ENCODE data around the gene NRCAM. TPM values are rescaled to one million over a fixed set of nuclear protein-coding genes. Genes with fewer than 3 reads are reported as not detected.

Gene NRCAM
- total and polyA plus RNA-seq, 4 donors: 0.17 to 3.2 (median 0.64) TPM

GRCh38 chr7:108225531-108226181 is 230.6 kb downstream of the NRCAM start:
- 69% methylated on average over 2 of the region's 2 CpGs for WGBS
- no peak for TF ChIP-seq HNF4G (IDR thresholded peaks at IDR 0.05)
- TF ChIP-seq RXRA (IDR thresholded peaks at IDR 0.05): no peak
- TF ChIP-seq EGR1 (IDR thresholded peaks at IDR 0.05; ENCODE audit: low read depth in 2 of 2): no peak
- no peak for TF ChIP-seq ATF3 (IDR thresholded peaks at IDR 0.05)
- no peak for TF ChIP-seq RAD21 (IDR thresholded peaks at IDR 0.05)
- no peak for TF ChIP-seq ZBTB33 (IDR thresholded peaks at IDR 0.05)
- no peak for TF ChIP-seq CTCF (IDR thresholded peaks at IDR 0.05; ENCODE audit: low read depth, low read length, missing input control)
- no peak for TF ChIP-seq HNF4A (conservative IDR thresholded peaks at IDR 0.05)
- TF ChIP-seq GABPA (IDR thresholded peaks at IDR 0.05 in 1 of 2, conservative IDR thresholded peaks at IDR 0.05 in 1 of 2): no peak
- TF ChIP-seq TAF1 (conservative IDR thresholded peaks at IDR 0.05): no peak
- TF ChIP-seq MAX (IDR thresholded peaks at IDR 0.05): no peak
- TF ChIP-seq FOXA1 (IDR thresholded peaks at IDR 0.05): no peak
- TF ChIP-seq FOXA2 (IDR thresholded peaks at IDR 0.05): no peak
- TF ChIP-seq JUND (IDR thresholded peaks at IDR 0.05): no peak
- no peak for TF ChIP-seq SP1 (IDR thresholded peaks at IDR 0.05)
- no peak for TF ChIP-seq NR2F2 (IDR thresholded peaks at IDR 0.05)
- no peak for TF ChIP-seq YY1 (IDR thresholded peaks at IDR 0.05)
- DNase-seq (ENCODE audit: low spot score): no peak
- H3K9ac ChIP-seq (ENCODE audit: low read depth in 1 of 2, low read length in 2 of 2): no peak overlapping the region
- no peaks in the 10 kb centered on the region for H3K9me3 ChIP-seq (ENCODE audit: control insufficient read depth in 4 of 4, low read length in 3 of 4)
- no peaks in the 10 kb centered on the region for H3K4me1 ChIP-seq (ENCODE audit: control insufficient read depth in 4 of 4, insufficient read depth in 4 of 4, low read length in 3 of 4)
- H3K36me3 ChIP-seq (ENCODE audit: control insufficient read depth in 4 of 4, insufficient read depth in 3 of 4, low read depth in 1 of 4, low read length in 3 of 4): no peaks in the 10 kb centered on the region
- no peaks in the 10 kb centered on the region for H3K27me3 ChIP-seq (ENCODE audit: control insufficient read depth in 4 of 4, insufficient read depth in 4 of 4, low read length in 3 of 4)
- H3K4me3 ChIP-seq (ENCODE audit: low read depth in 1 of 3, low read length in 3 of 3): no peak overlapping the region
- no peak overlapping the region for H3K27ac ChIP-seq (ENCODE audit: low read depth in 1 of 2, low read length in 2 of 2)

GRCh38 chr7:108224387-108224786 is 231.8 kb downstream of the NRCAM start:
- H3K9me3 ChIP-seq (ENCODE audit: control insufficient read depth in 4 of 4, low read length in 3 of 4): no peaks in the 10 kb centered on the region
- H3K27ac ChIP-seq (ENCODE audit: low read depth in 1 of 2, low read length in 2 of 2): no peak overlapping the region
- H3K4me3 ChIP-seq (ENCODE audit: low read depth in 1 of 3, low read length in 3 of 3): no peak overlapping the region
- 100% methylated on average over 1 of the region's 1 CpG for WGBS
- DNase-seq (ENCODE audit: low spot score): no peak
- H3K27me3 ChIP-seq (ENCODE audit: control insufficient read depth in 4 of 4, insufficient read depth in 4 of 4, low read length in 3 of 4): no peaks in the 10 kb centered on the region
- H3K36me3 ChIP-seq (ENCODE audit: control insufficient read depth in 4 of 4, insufficient read depth in 3 of 4, low read depth in 1 of 4, low read length in 3 of 4): no peaks in the 10 kb centered on the region
- no peaks in the 10 kb centered on the region for H3K4me1 ChIP-seq (ENCODE audit: control insufficient read depth in 4 of 4, insufficient read depth in 4 of 4, low read length in 3 of 4)
- H3K9ac ChIP-seq (ENCODE audit: low read depth in 1 of 2, low read length in 2 of 2): no peak overlapping the region
- TF ChIP-seq REST (IDR thresholded peaks at IDR 0.05) (no peak), MAX (IDR thresholded peaks at IDR 0.05) (no peak), FOXA2 (IDR thresholded peaks at IDR 0.05) (no peak), NR2F2 (IDR thresholded peaks at IDR 0.05) (no peak), RXRA (IDR thresholded peaks at IDR 0.05) (no peak), HNF4A (conservative IDR thresholded peaks at IDR 0.05) (no peak), GABPA (IDR thresholded peaks at IDR 0.05 in 1 of 2, conservative IDR thresholded peaks at IDR 0.05 in 1 of 2) (no peak), ZBTB33 (IDR thresholded peaks at IDR 0.05) (no peak), ATF3 (IDR thresholded peaks at IDR 0.05) (no peak), HNF4G (IDR thresholded peaks at IDR 0.05) (no peak), TAF1 (conservative IDR thresholded peaks at IDR 0.05) (no peak), RAD21 (IDR thresholded peaks at IDR 0.05) (no peak)

Measured in liver (tissue), 9 donors.